ENCODE measurements around the gene STAP1. TPM values are rescaled to one million over a fixed set of nuclear protein-coding genes. Genes with fewer than 3 reads are reported as not detected.
"Not testable (repeated sequence)": the region's sequence is repeated elsewhere in the genome, so short reads cannot be mapped to it uniquely, and the experiment has no call there.

STAP1 gene
- total and polyA plus RNA-seq, 2 experiments from 2014 or later = 0.10 TPM; not detected in 1

DNA sequence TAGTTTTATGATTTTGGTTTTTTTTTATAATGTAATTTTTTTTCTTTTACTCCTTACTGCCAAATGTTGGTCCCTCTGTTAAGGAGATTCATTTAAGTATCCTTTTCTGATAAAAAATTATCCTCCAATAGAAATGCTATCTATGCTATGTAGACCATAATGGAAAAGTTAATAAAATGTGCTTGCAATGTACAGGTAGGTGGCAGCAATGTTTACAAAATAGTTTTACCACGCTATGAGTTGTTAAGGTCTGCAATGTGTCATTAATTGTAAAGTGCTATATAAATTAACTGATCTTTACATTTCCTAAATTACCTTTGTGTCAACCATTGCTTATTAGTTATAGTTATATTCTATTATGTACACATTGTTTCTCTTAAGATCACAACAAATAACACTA is 9.4 kb upstream of the STAP1 start:
- Histone ChIP-seq H3K27me3 (no peaks in the 10 kb centered on the region), H3K4me3 (no peak overlapping the region), H3K27ac (no peak overlapping the region), H3K9me3 (ENCODE audit: low read depth) (no peaks in the 10 kb centered on the region), H3K36me3 (no peaks in the 10 kb centered on the region), H3K4me1 (ENCODE audit: low read depth) (peaks cover 6% of the 10 kb centered on the region)
- TF ChIP-seq, protein P1, sequence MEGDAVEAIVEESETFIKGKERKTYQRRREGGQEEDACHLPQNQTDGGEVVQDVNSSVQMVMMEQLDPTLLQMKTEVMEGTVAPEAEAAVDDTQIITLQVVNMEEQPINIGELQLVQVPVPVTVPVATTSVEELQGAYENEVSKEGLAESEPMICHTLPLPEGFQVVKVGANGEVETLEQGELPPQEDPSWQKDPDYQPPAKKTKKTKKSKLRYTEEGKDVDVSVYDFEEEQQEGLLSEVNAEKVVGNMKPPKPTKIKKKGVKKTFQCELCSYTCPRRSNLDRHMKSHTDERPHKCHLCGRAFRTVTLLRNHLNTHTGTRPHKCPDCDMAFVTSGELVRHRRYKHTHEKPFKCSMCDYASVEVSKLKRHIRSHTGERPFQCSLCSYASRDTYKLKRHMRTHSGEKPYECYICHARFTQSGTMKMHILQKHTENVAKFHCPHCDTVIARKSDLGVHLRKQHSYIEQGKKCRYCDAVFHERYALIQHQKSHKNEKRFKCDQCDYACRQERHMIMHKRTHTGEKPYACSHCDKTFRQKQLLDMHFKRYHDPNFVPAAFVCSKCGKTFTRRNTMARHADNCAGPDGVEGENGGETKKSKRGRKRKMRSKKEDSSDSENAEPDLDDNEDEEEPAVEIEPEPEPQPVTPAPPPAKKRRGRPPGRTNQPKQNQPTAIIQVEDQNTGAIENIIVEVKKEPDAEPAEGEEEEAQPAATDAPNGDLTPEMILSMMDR (IDR thresholded peaks at IDR 0.05; ENCODE audit: low read depth, low read length) = peak; percentile 48
- peak in 1 of 2 donors; percentile 63 for DNase-seq (ENCODE audit: low read depth in 1 of 2, low spot score in 1 of 2)

DNA sequence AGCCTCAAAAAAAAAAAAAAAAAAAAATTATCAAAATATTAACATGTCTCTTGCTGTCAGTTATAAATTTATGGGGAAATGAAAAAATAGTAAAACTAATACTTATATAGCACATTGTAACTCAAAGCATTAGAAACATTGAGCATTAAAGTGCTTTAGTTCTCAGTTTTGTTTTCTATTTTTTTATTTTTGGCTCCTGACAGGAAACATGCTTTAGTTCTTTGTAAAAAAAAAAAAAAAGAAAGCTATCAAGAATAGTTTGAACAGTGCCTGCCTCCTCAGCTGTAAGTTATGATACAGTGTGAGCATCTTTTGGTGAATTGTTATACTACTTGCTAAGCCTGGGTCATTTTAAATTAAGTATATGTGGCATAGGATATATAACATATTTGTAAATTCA is 8.1 kb upstream of the STAP1 start:
- Histone ChIP-seq H3K4me3 (no peak overlapping the region), H3K36me3 (no peaks in the 10 kb centered on the region), H3K4me1 (ENCODE audit: low read depth) (peaks cover 4% of the 10 kb centered on the region), H3K9me3 (ENCODE audit: low read depth) (no peaks in the 10 kb centered on the region), H3K27me3 (no peaks in the 10 kb centered on the region), H3K27ac (no peak overlapping the region)
- TF ChIP-seq, protein P1 (IDR thresholded peaks at IDR 0.05; ENCODE audit: low read depth, low read length) = no peak
- DNase-seq (ENCODE audit: low read depth in 1 of 2, low spot score in 1 of 2) = no peak

- Histone ChIP-seq H3K4me1 (ENCODE audit: low read depth) (peaks cover 4% of the 10 kb centered on the region), H3K9me3 (ENCODE audit: low read depth) (no peaks in the 10 kb centered on the region), H3K27ac (no peak overlapping the region), H3K4me3 (no peak overlapping the region), H3K27me3 (no peaks in the 10 kb centered on the region), H3K36me3 (no peaks in the 10 kb centered on the region)
- DNase-seq (ENCODE audit: low read depth in 1 of 2, low spot score in 1 of 2) = no peak
- TF ChIP-seq, protein P1 (IDR thresholded peaks at IDR 0.05; ENCODE audit: low read depth, low read length) = no peak
Measured at GRCh38 chr4:67550857-67551256, 7.7 kb upstream of the STAP1 start.

DNA sequence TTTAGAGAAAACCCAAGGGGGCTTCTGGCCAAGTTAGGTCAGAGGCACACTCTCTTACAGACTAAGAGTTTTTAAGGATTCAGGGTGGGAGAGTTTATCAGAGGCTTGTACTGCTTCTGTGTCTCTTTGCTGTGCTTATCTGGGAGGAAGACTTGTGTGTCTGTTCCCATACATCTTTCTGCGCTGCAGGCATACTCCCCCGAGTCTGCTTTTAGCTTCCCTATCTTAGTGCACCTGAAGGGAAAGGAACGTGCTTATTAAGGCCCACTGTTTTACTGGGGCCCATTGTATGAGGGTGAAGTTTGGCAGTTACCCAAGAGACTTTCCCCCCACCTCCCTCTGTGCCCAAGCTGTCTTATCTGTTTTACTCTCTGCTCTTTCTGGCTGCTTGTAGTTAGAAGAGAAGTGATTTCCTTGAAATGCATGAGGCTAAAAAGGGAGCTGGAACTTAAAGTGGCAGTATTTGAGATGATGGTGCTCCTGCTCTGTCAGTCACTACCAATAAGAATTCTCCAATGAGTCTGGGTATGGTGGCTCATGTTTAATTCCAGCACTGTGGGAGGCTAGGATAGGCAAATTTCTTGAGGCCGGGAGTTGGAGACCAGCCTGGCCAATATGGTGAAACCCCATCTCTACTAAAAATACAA is 6.3 kb upstream of the STAP1 start:
- H3K4me3 ChIP-seq; H3K4me1 ChIP-seq (ENCODE audit: low read depth); H3K27me3 ChIP-seq; H3K36me3 ChIP-seq; H3K9me3 ChIP-seq (ENCODE audit: low read depth); DNase-seq (ENCODE audit: low read depth in 1 of 2, low spot score in 1 of 2): not testable (repeated sequence)
- H3K27ac ChIP-seq = peak overlapping the region; percentile 69

DNA sequence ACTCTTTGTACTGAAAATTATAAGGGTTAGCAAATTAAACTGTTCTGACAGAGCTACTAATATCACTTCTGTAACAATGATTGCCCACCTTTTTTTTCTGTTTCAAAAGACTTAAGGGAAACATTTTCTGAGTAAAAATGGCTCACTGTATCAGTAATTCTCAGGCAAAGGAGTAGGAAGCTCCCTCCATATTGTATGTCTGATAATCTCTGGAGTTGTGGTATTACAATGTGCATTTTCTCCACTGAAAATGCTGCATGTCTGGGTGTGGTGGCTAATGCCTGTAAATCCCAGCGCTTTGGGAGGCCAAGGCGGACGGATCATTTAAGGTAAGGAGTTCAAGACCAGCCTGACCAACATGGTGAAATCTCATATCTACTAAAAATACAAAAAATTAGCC is 4.4 kb upstream of the STAP1 start:
- DNase-seq (ENCODE audit: low read depth in 1 of 2, low spot score in 1 of 2) = no peak
- TF ChIP-seq, protein P1 (IDR thresholded peaks at IDR 0.05; ENCODE audit: low read depth, low read length) = no peak
- Histone ChIP-seq H3K36me3 (no peaks in the 10 kb centered on the region), H3K4me3 (no peak overlapping the region), H3K4me1 (ENCODE audit: low read depth) (peaks cover 4% of the 10 kb centered on the region), H3K27me3 (no peaks in the 10 kb centered on the region), H3K27ac (no peak overlapping the region), H3K9me3 (ENCODE audit: low read depth) (no peaks in the 10 kb centered on the region)

DNA sequence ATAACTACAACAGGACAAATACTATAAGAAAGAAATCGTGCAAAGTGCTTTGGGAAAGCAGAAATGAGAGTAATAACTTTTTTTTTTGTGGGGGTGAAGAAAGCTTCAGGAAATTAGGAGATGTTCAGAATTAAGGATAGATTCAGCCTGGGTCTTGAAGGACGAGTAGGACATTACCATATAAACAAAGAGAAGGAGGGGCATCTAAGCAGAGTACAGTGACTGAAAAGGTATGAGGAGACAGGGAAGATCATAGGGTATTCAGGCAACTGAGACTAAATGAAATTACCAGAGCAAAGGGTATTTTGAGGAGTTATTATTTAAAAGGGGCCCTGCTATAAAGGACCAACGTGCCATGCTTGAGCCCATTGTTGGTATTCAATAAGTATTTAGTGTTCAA is 3.1 kb upstream of the STAP1 start:
- H3K27me3 ChIP-seq = no peaks in the 10 kb centered on the region
- no peaks in the 10 kb centered on the region for H3K36me3 ChIP-seq
- H3K9me3 ChIP-seq (ENCODE audit: low read depth) = no peaks in the 10 kb centered on the region
- H3K27ac ChIP-seq = no peak overlapping the region
- DNase-seq (ENCODE audit: low read depth in 1 of 2, low spot score in 1 of 2) = no peak
- no peak overlapping the region for H3K4me3 ChIP-seq
- peaks cover 4% of the 10 kb centered on the region for H3K4me1 ChIP-seq (ENCODE audit: low read depth)
- TF ChIP-seq, protein P1 (IDR thresholded peaks at IDR 0.05; ENCODE audit: low read depth, low read length) = no peak

All from cardiac muscle cell (in vitro differentiated cells and primary cell).